ENCODE data around the gene GSK3B. TPM values are rescaled to one million over a fixed set of nuclear protein-coding genes. Genes with fewer than 3 reads are reported as not detected.

GSK3B gene
- total RNA-seq, 1 donor from 2014 or later = 88.6 TPM

GRCh38 chr3:119800844-119801243 lies 293.4 kb downstream of the GSK3B start:
- TF ChIP-seq EZH2 (IDR thresholded peaks at IDR 0.05) (no peak), EZH2phosphoT487 (IDR thresholded peaks at IDR 0.05) (no peak), CTCF (IDR thresholded peaks at IDR 0.05) (no peak)
- H3K9me3 Mint-ChIP-seq = no peaks in the 10 kb centered on the region
- no peak for DNase-seq (ENCODE audit: low spot score)
- Histone ChIP-seq H3K4me1 (peaks cover 9% of the 10 kb centered on the region), H3K9me3 (ENCODE audit: low read depth) (no peaks in the 10 kb centered on the region), H3K27me3 (no peaks in the 10 kb centered on the region), H3K36me3 (no peaks in the 10 kb centered on the region), H4K20me1 (ENCODE audit: low read depth) (no peaks in the 10 kb centered on the region), H3K79me2 (ENCODE audit: low read depth) (no peaks in the 10 kb centered on the region), H3K4me3 (no peak overlapping the region), H3K27ac (no peak overlapping the region), H3K9ac (no peak overlapping the region), H3F3A (ENCODE audit: low read depth) (peaks cover 4% of the 10 kb centered on the region), H2AFZ (replicated peaks) (no peak overlapping the region), H3K4me2 (no peak overlapping the region)
- H3K27ac Mint-ChIP-seq = no peak overlapping the region
- H3K4me1 Mint-ChIP-seq = peaks cover 3% of the 10 kb centered on the region
- no peaks in the 10 kb centered on the region for H3K36me3 Mint-ChIP-seq
- no peaks in the 10 kb centered on the region for H3K27me3 Mint-ChIP-seq (ENCODE audit: insufficient read depth, low read depth)
- H3K4me3 Mint-ChIP-seq = no peak overlapping the region

DNA sequence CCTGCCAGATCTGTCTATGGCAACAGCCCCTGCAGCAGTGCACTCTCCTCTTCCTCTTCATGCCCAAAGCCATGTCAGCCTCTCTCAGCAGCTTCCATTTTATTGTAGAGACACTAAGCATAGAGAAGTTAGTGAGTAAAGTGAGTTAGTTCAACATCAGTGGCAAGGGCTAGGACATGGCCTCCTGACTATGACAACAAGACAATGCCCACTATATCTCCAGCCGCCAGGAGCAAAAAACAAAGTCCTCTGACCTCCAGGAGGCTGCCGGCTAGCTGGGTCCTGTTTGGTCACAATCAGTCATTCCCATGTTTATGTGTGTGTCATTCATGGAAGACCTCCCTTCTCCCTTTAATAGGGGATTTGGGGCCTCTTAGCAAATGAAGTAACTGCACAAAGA lies 297.5 kb downstream of the GSK3B start:
- Mint-ChIP-seq H3K4me1 (peaks cover 13% of the 10 kb centered on the region), H3K36me3 (no peaks in the 10 kb centered on the region), H3K4me3 (no peak overlapping the region), H3K27me3 (ENCODE audit: insufficient read depth, low read depth) (peaks cover 4% of the 10 kb centered on the region), H3K27ac (no peak overlapping the region), H3K9me3 (peaks cover 2% of the 10 kb centered on the region)
- no peak for TF ChIP-seq EZH2phosphoT487 (IDR thresholded peaks at IDR 0.05)
- no peak for TF ChIP-seq EZH2 (IDR thresholded peaks at IDR 0.05)
- TF ChIP-seq CTCF (IDR thresholded peaks at IDR 0.05) = no peak
- Histone ChIP-seq H3K9ac (no peak overlapping the region), H3K36me3 (no peaks in the 10 kb centered on the region), H3F3A (ENCODE audit: low read depth) (peaks cover 15% of the 10 kb centered on the region), H4K20me1 (ENCODE audit: low read depth) (no peaks in the 10 kb centered on the region), H2AFZ (replicated peaks) (no peak overlapping the region), H3K79me2 (ENCODE audit: low read depth) (no peaks in the 10 kb centered on the region), H3K4me3 (no peak overlapping the region), H3K9me3 (ENCODE audit: low read depth) (no peaks in the 10 kb centered on the region), H3K4me1 (peaks cover 21% of the 10 kb centered on the region), H3K27ac (no peak overlapping the region), H3K4me2 (no peak overlapping the region), H3K27me3 (no peaks in the 10 kb centered on the region)
- no peak for DNase-seq (ENCODE audit: low spot score)

GRCh38 chr3:119796368-119796767 lies 297.9 kb downstream of the GSK3B start:
- Histone ChIP-seq H2AFZ (replicated peaks) (no peak overlapping the region), H3K4me2 (no peak overlapping the region), H3K4me3 (no peak overlapping the region), H3K27me3 (no peaks in the 10 kb centered on the region), H3K9ac (no peak overlapping the region), H3K27ac (no peak overlapping the region), H3F3A (ENCODE audit: low read depth) (peaks cover 15% of the 10 kb centered on the region), H3K9me3 (ENCODE audit: low read depth) (no peaks in the 10 kb centered on the region), H3K79me2 (ENCODE audit: low read depth) (no peaks in the 10 kb centered on the region), H3K4me1 (peaks cover 21% of the 10 kb centered on the region), H3K36me3 (no peaks in the 10 kb centered on the region), H4K20me1 (ENCODE audit: low read depth) (no peaks in the 10 kb centered on the region)
- Mint-ChIP-seq H3K36me3 (no peaks in the 10 kb centered on the region), H3K9me3 (peaks cover 2% of the 10 kb centered on the region), H3K27me3 (ENCODE audit: insufficient read depth, low read depth) (peaks cover 4% of the 10 kb centered on the region), H3K4me1 (peaks cover 13% of the 10 kb centered on the region), H3K27ac (no peak overlapping the region), H3K4me3 (no peak overlapping the region)
- no peak for TF ChIP-seq EZH2phosphoT487 (IDR thresholded peaks at IDR 0.05)
- no peak for TF ChIP-seq CTCF (IDR thresholded peaks at IDR 0.05)
- TF ChIP-seq EZH2 (IDR thresholded peaks at IDR 0.05) = no peak
- DNase-seq (ENCODE audit: low spot score) = no peak

All from neural progenitor cell (in vitro differentiated cells).